K562 (cell line): ENCODE measurements around the gene ANKRD27. TPM values are rescaled to one million over a fixed set of nuclear protein-coding genes. Genes with fewer than 3 reads are reported as not detected.

Source experiments
- ARID2 ChIP-seq: fragments of 450-650 bp; IDR thresholded peaks from 2 replicates; pipeline ENCODE4 v1.6.1; 2017; ENCODE audit warnings: antibody characterized with exemption, mild to moderate bottlenecking
- FOXP1 ChIP-seq: sonication (generic); formaldehyde crosslinking; IDR thresholded peaks from 2 replicates; pipeline ENCODE4 v1.8.0; 2022; ENCODE audit warnings: mild to moderate bottlenecking, missing genetic modification reagents
- HCFC1 ChIP-seq: IDR thresholded peaks from 2 replicates; pipeline ENCODE4 v1.6.1; 2012; ENCODE audit warnings: low read depth, low read length, improper control_type of control experiment
- HNRNPK ChIP-seq: fragments of 200-400 bp; formaldehyde crosslinking; IDR thresholded peaks from one replicate; pipeline ENCODE4 v1.6.1; 2018; ENCODE audit warnings: mild to moderate bottlenecking, low read depth, low read length; ENCODE audit not compliant: poor library complexity, severe bottlenecking
- HNRNPLL ChIP-seq: fragments of 200-400 bp; formaldehyde crosslinking; IDR thresholded peaks from 2 replicates; pipeline ENCODE4 v1.6.1; 2017; ENCODE audit warnings: low read length, low read depth, mild to moderate bottlenecking; ENCODE audit not compliant: poor library complexity, severe bottlenecking
- KLF1 ChIP-seq: fragments of 450-650 bp; IDR thresholded peaks from 2 replicates; pipeline ENCODE4 v1.6.1; 2016; ENCODE audit warnings: missing genetic modification characterization, missing compliant biosample characterization
- KLF10 ChIP-seq: fragments of 250-450 bp; sonication (Bioruptor Pico); IDR thresholded peaks from 2 replicates; pipeline ENCODE4 v1.6.1; 2021; ENCODE audit warnings: matching md5 sums
- MXI1 ChIP-seq: IDR thresholded peaks from 2 replicates; pipeline ENCODE4 v1.6.1; 2011; ENCODE audit warnings: low read depth, mild to moderate bottlenecking, improper control_type of control experiment, low read length
- PCBP1 ChIP-seq: fragments of 200-400 bp; formaldehyde crosslinking; IDR thresholded peaks from 2 replicates; pipeline ENCODE4 v1.6.1; 2018; ENCODE audit warnings: mild to moderate bottlenecking, low read depth, low read length; ENCODE audit not compliant: poor library complexity, severe bottlenecking
- POLR2H ChIP-seq: IDR thresholded peaks from 2 replicates; pipeline ENCODE4 v1.6.1; 2016; ENCODE audit warnings: missing genetic modification characterization, low read depth, mild to moderate bottlenecking, control low read depth, missing compliant biosample characterization, moderate library complexity
- SAP30 ChIP-seq: fragments of 200-600 bp; sonication (generic); IDR thresholded peaks from 2 replicates; pipeline ENCODE4 v1.6.1; 2012; ENCODE audit warnings: borderline replicate concordance, low read depth, mild to moderate bottlenecking, moderate library complexity, low read length, control low read depth, inconsistent platforms; ENCODE audit not compliant: insufficient read depth, poor library complexity, severe bottlenecking
- SMARCA4 ChIP-seq: fragments of 450-650 bp; IDR thresholded peaks from 2 replicates; pipeline ENCODE4 v1.6.1; 2016
- SOX6 ChIP-seq: fragments of 450-650 bp; IDR thresholded peaks from 2 replicates; pipeline ENCODE4 v1.6.1; 2014; ENCODE audit warnings: mild to moderate bottlenecking
- TEAD2 ChIP-seq: fragments of 450-650 bp; IDR thresholded peaks from 2 replicates; pipeline ENCODE4 v1.6.1; 2016; ENCODE audit warnings: missing genetic modification characterization, control low read depth, missing compliant biosample characterization
- XRCC3 ChIP-seq: fragments of 450-650 bp; IDR thresholded peaks from 2 replicates; pipeline ENCODE4 v1.6.1; 2017; ENCODE audit warnings: mild to moderate bottlenecking, moderate library complexity
- ZFP36 ChIP-seq: fragments of 150-350 bp; IDR thresholded peaks from 2 replicates; pipeline ENCODE4 v1.6.1; 2018; ENCODE audit warnings: low read length, low read depth; ENCODE audit not compliant: partially characterized antibody
- ZNF232 ChIP-seq: sonication (generic); formaldehyde crosslinking; IDR thresholded peaks from 2 replicates; pipeline ENCODE4 v1.8.0; 2022; ENCODE audit warnings: mild to moderate bottlenecking, missing genetic modification reagents
- ZNF589 ChIP-seq: fragments of 200-800 bp; sonication (Bioruptor generic); IDR thresholded peaks from 2 replicates; pipeline ENCODE4 v1.6.1; 2016; ENCODE audit warnings: low read depth, missing genetic modification characterization, missing compliant biosample characterization
- ZNF644 ChIP-seq: fragments of 200-800 bp; sonication (Bioruptor generic); IDR thresholded peaks from 2 replicates; pipeline ENCODE4 v1.6.1; 2016; ENCODE audit warnings: low read depth, missing genetic modification characterization, missing compliant biosample characterization
- polyA plus RNA-seq, 8 experiments: library from polyadenylated mRNA; depleted of rRNA in 4 of 8; stranded (reverse) in 5 of 8; unstranded in 3 of 8; fragments of >200 nt; fragmentation: Nextera tagmentation in 2 of 8; fragmentation: Illumina TruSeq in 1 of 8; extraction: Ambion mirVana in 2 of 8; extraction: Trizol in 1 of 8; gene quantifications; 2 replicates each; pipeline versions ENCODE4 v1.2.1 to v1.2.3, GENCODE V29; 2011 to 2014; ENCODE audit warnings: inconsistent platforms in 1 of 8, missing spikeins in 1 of 8
- total RNA-seq, 7 experiments: library from RNA; depleted of rRNA in 6 of 7; stranded (reverse); fragments of >200 nt in 6 of 7; fragmentation: Illumina TruSeq in 2 of 7; extraction: Trizol in 2 of 7; gene quantifications; 2 replicates each; pipeline versions ENCODE4 v1.2.1 to v1.2.3, GENCODE V29; 2011 to 2021; ENCODE audit warnings: low replicate concordance in 1 of 7
- TF ChIP-seq, protein P1 (sequence below): fragments of 250-450 bp; sonication (Bioruptor Pico); IDR thresholded peaks from 2 replicates; pipeline ENCODE4 v1.5.1; 2021; ENCODE audit warnings: mild to moderate bottlenecking
- TF ChIP-seq, protein P2 (sequence below): IDR thresholded peaks from 2 replicates; pipeline ENCODE4 v1.6.1; 2011; ENCODE audit not compliant: insufficient read length; ENCODE audit errors: extremely low read depth
- TF ChIP-seq, protein P3 (sequence below): sonication (generic); formaldehyde crosslinking; IDR thresholded peaks from 2 replicates; pipeline ENCODE4 v1.9.0; 2022; ENCODE audit warnings: mild to moderate bottlenecking, missing genetic modification reagents
- TF ChIP-seq, protein P4 (sequence below): fragments of 250-450 bp; sonication (Bioruptor Pico); IDR thresholded peaks from 2 replicates; pipeline ENCODE4 v1.5.0; 2021; ENCODE audit warnings: mild to moderate bottlenecking, borderline replicate concordance

The ANKRD27 gene
- total and polyA plus RNA-seq, 9 of the 15 experiments (the other 6 are each of a cell fraction or from before 2014, with no cell fraction given), result 5.3 to 71.3 (median 54.2) TPM

DNA sequence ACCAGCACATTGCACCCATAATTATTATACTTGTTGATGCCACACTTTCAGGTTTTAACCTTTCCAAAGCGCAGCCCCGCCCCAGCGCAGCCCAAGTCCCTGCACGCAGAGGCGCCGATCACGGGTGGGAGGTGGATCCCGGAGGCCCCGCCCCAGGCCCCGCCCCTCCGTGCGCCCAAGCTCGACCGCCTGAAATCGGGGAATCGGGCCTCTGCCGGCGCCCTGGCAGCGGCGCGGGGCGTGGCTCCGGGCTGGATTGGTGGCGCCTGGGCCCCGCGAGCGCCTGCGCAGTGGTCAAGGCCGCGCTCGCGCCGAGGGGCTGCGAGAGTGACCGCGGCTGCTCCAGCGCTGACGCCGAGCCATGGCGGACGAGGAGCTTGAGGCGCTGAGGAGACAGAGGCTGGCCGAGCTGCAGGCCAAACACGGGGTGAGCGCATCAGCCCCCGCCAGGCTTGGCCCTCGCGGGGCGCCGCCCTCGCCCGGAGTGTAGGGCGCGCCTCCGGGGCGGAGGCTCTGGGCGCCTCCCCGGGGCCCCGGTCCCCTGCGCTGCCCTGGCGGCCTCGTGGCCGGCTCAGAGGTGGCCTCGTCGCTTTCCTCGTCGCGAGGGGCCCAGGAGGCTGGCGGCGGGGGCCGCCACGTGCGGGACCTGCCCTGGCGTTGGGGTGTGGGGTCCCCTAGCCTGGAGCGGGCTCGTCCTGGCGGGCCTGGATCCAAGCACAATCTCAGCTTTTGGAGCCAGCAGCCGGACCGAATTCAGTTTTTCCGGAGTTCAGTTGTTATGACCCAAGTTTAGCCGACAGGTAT lies 93.9 kb downstream of the ANKRD27 start, which contains the start of gene PDCD5 (continued):
- TF ChIP-seq KLF10 (CRISPR knock-in tag), result no peak
- TF ChIP-seq, protein P1, sequence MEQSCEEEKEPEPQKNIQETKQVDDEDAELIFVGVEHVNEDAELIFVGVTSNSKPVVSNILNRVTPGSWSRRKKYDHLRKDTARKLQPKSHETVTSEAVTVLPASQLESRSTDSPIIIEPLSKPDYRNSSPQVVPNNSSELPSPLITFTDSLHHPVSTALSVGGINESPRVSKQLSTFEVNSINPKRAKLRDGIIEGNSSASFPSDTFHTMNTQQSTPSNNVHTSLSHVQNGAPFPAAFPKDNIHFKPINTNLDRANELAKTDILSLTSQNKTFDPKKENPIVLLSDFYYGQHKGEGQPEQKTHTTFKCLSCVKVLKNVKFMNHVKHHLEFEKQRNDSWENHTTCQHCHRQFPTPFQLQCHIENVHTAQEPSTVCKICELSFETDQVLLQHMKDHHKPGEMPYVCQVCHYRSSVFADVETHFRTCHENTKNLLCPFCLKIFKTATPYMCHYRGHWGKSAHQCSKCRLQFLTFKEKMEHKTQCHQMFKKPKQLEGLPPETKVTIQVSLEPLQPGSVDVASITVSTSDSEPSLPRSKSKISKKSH (CRISPR knock-in tag), result no peak
- TF ChIP-seq MXI1, result no peak
- peak; percentile 60; the same call in 1 of the 2 replicates for TF ChIP-seq FOXP1
- no peak for TF ChIP-seq ZFP36
- no peak for TF ChIP-seq ARID2
- TF ChIP-seq HNRNPK, result no peak
- no peak for TF ChIP-seq TEAD2 (tag)
- no peak for TF ChIP-seq XRCC3
- TF ChIP-seq HNRNPLL, result peak; percentile 27
- peak; percentile 24 for TF ChIP-seq PCBP1
- TF ChIP-seq, protein P2, sequence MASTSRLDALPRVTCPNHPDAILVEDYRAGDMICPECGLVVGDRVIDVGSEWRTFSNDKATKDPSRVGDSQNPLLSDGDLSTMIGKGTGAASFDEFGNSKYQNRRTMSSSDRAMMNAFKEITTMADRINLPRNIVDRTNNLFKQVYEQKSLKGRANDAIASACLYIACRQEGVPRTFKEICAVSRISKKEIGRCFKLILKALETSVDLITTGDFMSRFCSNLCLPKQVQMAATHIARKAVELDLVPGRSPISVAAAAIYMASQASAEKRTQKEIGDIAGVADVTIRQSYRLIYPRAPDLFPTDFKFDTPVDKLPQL, result no peak
- no peak for TF ChIP-seq ZNF232 (CRISPR knock-in tag)
- TF ChIP-seq HCFC1, result peak; percentile 54; the same call in 1 of the 2 replicates
- TF ChIP-seq, protein P3, sequence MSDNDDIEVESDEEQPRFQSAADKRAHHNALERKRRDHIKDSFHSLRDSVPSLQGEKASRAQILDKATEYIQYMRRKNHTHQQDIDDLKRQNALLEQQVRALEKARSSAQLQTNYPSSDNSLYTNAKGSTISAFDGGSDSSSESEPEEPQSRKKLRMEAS (CRISPR knock-in tag), result peak; percentile 94
- TF ChIP-seq KLF1 (tag), result peak; percentile 58
- no peak for TF ChIP-seq SMARCA4
- TF ChIP-seq, protein P4, sequence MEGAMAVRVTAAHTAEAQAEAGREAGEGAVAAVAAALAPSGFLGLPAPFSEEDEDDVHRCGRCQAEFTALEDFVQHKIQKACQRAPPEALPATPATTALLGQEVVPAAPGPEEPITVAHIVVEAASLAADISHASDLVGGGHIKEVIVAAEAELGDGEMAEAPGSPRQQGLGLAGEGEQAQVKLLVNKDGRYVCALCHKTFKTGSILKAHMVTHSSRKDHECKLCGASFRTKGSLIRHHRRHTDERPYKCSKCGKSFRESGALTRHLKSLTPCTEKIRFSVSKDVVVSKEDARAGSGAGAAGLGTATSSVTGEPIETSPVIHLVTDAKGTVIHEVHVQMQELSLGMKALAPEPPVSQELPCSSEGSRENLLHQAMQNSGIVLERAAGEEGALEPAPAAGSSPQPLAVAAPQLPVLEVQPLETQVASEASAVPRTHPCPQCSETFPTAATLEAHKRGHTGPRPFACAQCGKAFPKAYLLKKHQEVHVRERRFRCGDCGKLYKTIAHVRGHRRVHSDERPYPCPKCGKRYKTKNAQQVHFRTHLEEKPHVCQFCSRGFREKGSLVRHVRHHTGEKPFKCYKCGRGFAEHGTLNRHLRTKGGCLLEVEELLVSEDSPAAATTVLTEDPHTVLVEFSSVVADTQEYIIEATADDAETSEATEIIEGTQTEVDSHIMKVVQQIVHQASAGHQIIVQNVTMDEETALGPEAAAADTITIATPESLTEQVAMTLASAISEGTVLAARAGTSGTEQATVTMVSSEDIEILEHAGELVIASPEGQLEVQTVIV (CRISPR knock-in tag), result no peak
- no peak; the same call in 1 of the 2 replicates for TF ChIP-seq SOX6
- no peak for TF ChIP-seq ZNF644 (tag)
- TF ChIP-seq SAP30, result peak; percentile 95
- TF ChIP-seq ZNF589 (CRISPR knock-in tag), result no peak
- TF ChIP-seq POLR2H (tag), result peak; percentile 16; the same call in 1 of the 2 replicates
